Left ventricle myocardium superior (tissue), 1 donor: ENCODE data around the gene AGXT. TPM values are rescaled to one million over a fixed set of nuclear protein-coding genes. Genes with fewer than 3 reads are reported as not detected.

ENCODE experiments used
- total RNA-seq: library from RNA; stranded (reverse); fragmentation: NEBNext Ultra II Directional; extraction: Animal tissue kit (Norgen Biotek cat#: 25700); gene quantifications from one replicate; pipeline ENCODE4 v1.2.1, GENCODE V29; 2021
- donor health status: DM: no; HTN: yes; CAD: no; lungs with severe emphysema.

Gene AGXT
- total RNA-seq, 1 donor from 2014 or later = 0.12 TPM

Other genes with a start within 250 kb of the AGXT start
- 2.1 TPM for gene GPR35, start 243.3 kb upstream of the AGXT start, total RNA-seq
- gene AQP12B, start 185.9 kb upstream of the AGXT start, total RNA-seq = not detected
- not detected for gene AQP12A, start 177.0 kb upstream of the AGXT start, total RNA-seq
- 1.6 TPM for gene KIF1A, start 48.6 kb upstream of the AGXT start, total RNA-seq
- gene MAB21L4, start 27.3 kb downstream of the AGXT start, total RNA-seq = not detected
- gene CROCC2, start 37.5 kb downstream of the AGXT start, total RNA-seq = not detected
- gene SNED1, start 129.8 kb downstream of the AGXT start, total RNA-seq = 7.4 TPM
- gene MTERF4, start 233.5 kb downstream of the AGXT start, total RNA-seq = 25.8 TPM